Thyroid gland (tissue), 4 donors: ENCODE results near the gene CELF4. TPM values are rescaled to one million over a fixed set of nuclear protein-coding genes. Genes with fewer than 3 reads are reported as not detected.

Experiments
- DNase-seq, 2 donors: peaks; one replicate each; pipeline ENCODE4 v3.0.0-alpha.2; 2019
- H3K27ac ChIP-seq, 3 donors: fragments of 200-600 bp; sonication (generic); 1 replicate in 2 of 3; 2 replicates in 1 of 3; pipeline ENCODE4 v1.5.1; 2016 to 2019; ENCODE audit warnings: mild to moderate bottlenecking in 1 of 3, moderate library complexity in 1 of 3
- H3K27me3 ChIP-seq: fragments of 200-600 bp; sonication (generic); one replicate; pipeline ENCODE4 v1.5.1; 2019
- H3K36me3 ChIP-seq, 2 donors: fragments of 200-600 bp; sonication (generic); one replicate each; pipeline ENCODE4 v1.5.1; 2016 to 2019
- H3K4me1 ChIP-seq, 2 donors: fragments of 200-600 bp; sonication (generic); one replicate each; pipeline ENCODE4 v1.5.1; 2017 to 2019
- H3K4me3 ChIP-seq, 3 donors: fragments of 200-600 bp; sonication (generic); replicated peaks in 1 of 3; 1 replicate in 2 of 3; 2 replicates in 1 of 3; pipeline ENCODE4 v1.5.1; 2016; ENCODE audit warnings: mild to moderate bottlenecking in 1 of 3
- H3K9me3 ChIP-seq: fragments of 200-600 bp; sonication (generic); one replicate; pipeline ENCODE4 v1.5.1; 2017
- POLR2A ChIP-seq, 2 donors: fragments of 450-650 bp; IDR thresholded peaks; one replicate each; pipeline ENCODE4 v1.6.1; 2017; ENCODE audit warnings: antibody characterized with exemption in 2 of 2, mild to moderate bottlenecking in 2 of 2, moderate library complexity in 1 of 2
- WGBS, 2 donors: methylation state at CpG; one replicate each; pipeline ENCODE4 v1.1.5; 2017; 5-methylcytosine and 5-hydroxymethylcytosine counted together
- intact Hi-C: fragments of 100-400 bp; cut with DNase I; formaldehyde crosslinking; loops from one replicate; pipeline ENCODE4 v1.15.1; 2023
- total RNA-seq, 4 donors: library from RNA; depleted of rRNA; stranded (reverse); fragments of >200 nt; gene quantifications; one replicate each; pipeline ENCODE4 v1.2.3, GENCODE V29; 2016
- TF ChIP-seq, protein P1 (sequence below), 6 experiments: fragments of 200-600 bp in 3 of 6; fragments of 450-650 bp in 3 of 6; sonication (generic) in 3 of 6; IDR thresholded peaks; one replicate each; pipeline ENCODE4 v1.5.1; 2016 to 2019; ENCODE audit warnings: antibody characterized with exemption in 6 of 6, mild to moderate bottlenecking in 2 of 6, inconsistent platforms in 1 of 6, moderate library complexity in 1 of 6

Gene CELF4
- total RNA-seq, 4 donors from 2014 or later = 4.3 TPM; not detected in 3

GRCh38 chr18:37280701-37281393 is 284.8 kb downstream of the CELF4 start:
- Histone ChIP-seq H3K36me3 (no peaks in the 10 kb centered on the region), H3K4me3 (no peak overlapping the region), H3K27me3 (no peaks in the 10 kb centered on the region), H3K4me1 (no peaks in the 10 kb centered on the region), H3K9me3 (no peaks in the 10 kb centered on the region), H3K27ac (no peak overlapping the region)
- TF ChIP-seq, protein P1, sequence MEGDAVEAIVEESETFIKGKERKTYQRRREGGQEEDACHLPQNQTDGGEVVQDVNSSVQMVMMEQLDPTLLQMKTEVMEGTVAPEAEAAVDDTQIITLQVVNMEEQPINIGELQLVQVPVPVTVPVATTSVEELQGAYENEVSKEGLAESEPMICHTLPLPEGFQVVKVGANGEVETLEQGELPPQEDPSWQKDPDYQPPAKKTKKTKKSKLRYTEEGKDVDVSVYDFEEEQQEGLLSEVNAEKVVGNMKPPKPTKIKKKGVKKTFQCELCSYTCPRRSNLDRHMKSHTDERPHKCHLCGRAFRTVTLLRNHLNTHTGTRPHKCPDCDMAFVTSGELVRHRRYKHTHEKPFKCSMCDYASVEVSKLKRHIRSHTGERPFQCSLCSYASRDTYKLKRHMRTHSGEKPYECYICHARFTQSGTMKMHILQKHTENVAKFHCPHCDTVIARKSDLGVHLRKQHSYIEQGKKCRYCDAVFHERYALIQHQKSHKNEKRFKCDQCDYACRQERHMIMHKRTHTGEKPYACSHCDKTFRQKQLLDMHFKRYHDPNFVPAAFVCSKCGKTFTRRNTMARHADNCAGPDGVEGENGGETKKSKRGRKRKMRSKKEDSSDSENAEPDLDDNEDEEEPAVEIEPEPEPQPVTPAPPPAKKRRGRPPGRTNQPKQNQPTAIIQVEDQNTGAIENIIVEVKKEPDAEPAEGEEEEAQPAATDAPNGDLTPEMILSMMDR (IDR thresholded peaks at IDR 0.05) = no peak
- TF ChIP-seq POLR2A (IDR thresholded peaks at IDR 0.05) = no peak
- 60 to 63% methylated on average over 11 of the region's 11 CpGs for WGBS, 2 donors
- DNase-seq = no peak
- intact Hi-C loops = no loop called here

DNA sequence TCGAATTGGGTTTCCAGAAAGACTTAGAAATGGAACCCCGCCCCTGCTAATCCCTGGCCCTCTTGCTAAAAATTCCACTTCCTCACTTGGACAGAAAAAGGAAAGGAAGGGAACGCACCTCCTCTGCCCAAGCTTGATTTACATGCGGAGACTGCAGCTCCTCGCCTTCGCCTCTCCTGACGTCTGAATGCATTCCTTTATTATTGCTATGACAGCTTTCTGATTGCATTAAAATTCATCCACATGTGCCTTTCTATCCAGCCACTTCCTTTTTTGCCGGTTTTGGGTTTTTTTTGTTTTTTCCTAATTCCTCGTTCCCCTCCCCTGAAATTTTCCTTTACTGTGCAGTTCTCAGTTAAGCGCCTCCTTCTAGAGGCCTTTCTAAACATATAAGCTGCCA is 287.8 kb downstream of the CELF4 start:
- Histone ChIP-seq H3K4me3 (no peak overlapping the region), H3K9me3 (no peaks in the 10 kb centered on the region), H3K4me1 (no peaks in the 10 kb centered on the region), H3K27ac (no peak overlapping the region), H3K27me3 (no peaks in the 10 kb centered on the region), H3K36me3 (no peaks in the 10 kb centered on the region)
- no peak for DNase-seq
- WGBS, 2 donors = 73 to 78% methylated on average over 10 of the region's 10 CpGs
- no peak for TF ChIP-seq POLR2A (IDR thresholded peaks at IDR 0.05)
- TF ChIP-seq, protein P1 (IDR thresholded peaks at IDR 0.05) = no peak
- intact Hi-C loops = no loop called here

- no peak for TF ChIP-seq POLR2A (IDR thresholded peaks at IDR 0.05)
- TF ChIP-seq, protein P1 (IDR thresholded peaks at IDR 0.05) = no peak
- Histone ChIP-seq H3K27ac (no peak overlapping the region), H3K4me1 (no peaks in the 10 kb centered on the region), H3K9me3 (no peaks in the 10 kb centered on the region), H3K27me3 (no peaks in the 10 kb centered on the region), H3K36me3 (no peaks in the 10 kb centered on the region), H3K4me3 (no peak overlapping the region)
- no peak for DNase-seq
- 88 to 89% methylated on average over 10 of the region's 10 CpGs for WGBS, 2 donors
- intact Hi-C loops = no loop called here
Measured at GRCh38 chr18:37276111-37276890, 289.3 kb downstream of the CELF4 start.

- Histone ChIP-seq H3K27ac (no peak overlapping the region), H3K9me3 (no peaks in the 10 kb centered on the region), H3K27me3 (no peaks in the 10 kb centered on the region), H3K4me3 (no peak overlapping the region), H3K36me3 (no peaks in the 10 kb centered on the region), H3K4me1 (no peaks in the 10 kb centered on the region)
- WGBS, 2 donors = 14 to 18% methylated on average over 29 to 31 of the region's 32 CpGs
- TF ChIP-seq POLR2A (IDR thresholded peaks at IDR 0.05) = no peak
- TF ChIP-seq, protein P1 (IDR thresholded peaks at IDR 0.05) = no peak
- DNase-seq = no peak
- intact Hi-C loops = no loop called here
Measured at GRCh38 chr18:37275237-37275741, 290.3 kb downstream of the CELF4 start.
